Stomach (tissue), 9 donors: Measurements from ENCODE around the gene ANKFY1. TPM values are rescaled to one million over a fixed set of nuclear protein-coding genes. Genes with fewer than 3 reads are reported as not detected.

ENCODE experiments used
- DNase-seq, 2 donors: peaks; one replicate each; pipeline versions ENCODE4 v3.0.0 to v3.0.0-alpha.2; 2013 to 2019
- H3K27ac ChIP-seq, 5 donors: fragments of 200-600 bp in 4 of 5; sonication (generic) in 4 of 5; one replicate each; pipeline ENCODE4 v1.5.1; 2013 to 2019; ENCODE audit warnings: mild to moderate bottlenecking in 1 of 5, moderate library complexity in 1 of 5
- H3K27me3 ChIP-seq, 3 donors: fragments of 200-600 bp; sonication (generic); one replicate each; pipeline ENCODE4 v1.5.1; 2017 to 2019; ENCODE audit warnings: mixed run types in 1 of 3
- H3K36me3 ChIP-seq, 4 donors: fragments of 200-600 bp; sonication (generic); 1 replicate in 3 of 4; 2 replicates in 1 of 4; pipeline ENCODE4 v1.5.1; 2016 to 2019
- H3K4me1 ChIP-seq, 4 donors: fragments of 200-600 bp; sonication (generic); one replicate each; pipeline ENCODE4 v1.5.1; 2016 to 2019
- H3K4me3 ChIP-seq, 4 donors: fragments of 200-600 bp; sonication (generic) in 3 of 4; one replicate each; pipeline ENCODE4 v1.5.1; 2016 to 2019; ENCODE audit warnings: mild to moderate bottlenecking in 1 of 4
- H3K9me3 ChIP-seq, 4 donors: fragments of 200-600 bp; sonication (generic); one replicate each; pipeline ENCODE4 v1.5.1; 2016 to 2019
- EP300 ChIP-seq: sonication (generic); formaldehyde crosslinking; IDR thresholded peaks from one replicate; pipeline ENCODE4 v1.6.1; 2017; ENCODE audit warnings: antibody characterized with exemption
- POLR2A ChIP-seq, 4 donors: fragments of 450-650 bp; IDR thresholded peaks; one replicate each; pipeline ENCODE4 v1.6.1; 2016; ENCODE audit warnings: antibody characterized with exemption in 4 of 4, control low read depth in 2 of 4, mild to moderate bottlenecking in 1 of 4, moderate library complexity in 1 of 4
- POLR2AphosphoS5 ChIP-seq, 3 donors: sonication (generic); formaldehyde crosslinking; IDR thresholded peaks; one replicate each; pipeline ENCODE4 v1.6.1; 2016; ENCODE audit warnings: antibody characterized with exemption in 3 of 3
- WGBS, 5 donors: extraction: QIAGEN DNeasy Blood & Tissue Kit in 3 of 5; methylation state at CpG; one replicate each; pipeline versions ENCODE4 v1.1.5 to v1.1.7; 2013 to 2018; 5-methylcytosine and 5-hydroxymethylcytosine counted together
- intact Hi-C: fragments of 100-400 bp; cut with DNase I; formaldehyde crosslinking; loops from one replicate; pipeline ENCODE4 v1.15.1; 2023; ENCODE audit warnings: low total_unique reads
- polyA plus RNA-seq, 3 donors: library from polyadenylated mRNA; stranded (reverse); fragments of 200-250 nt; gene quantifications; one replicate each; pipeline ENCODE4 v1.2.3, GENCODE V29; 2013
- total RNA-seq, 5 donors: library from RNA; depleted of rRNA; stranded (reverse); fragments of >200 nt; gene quantifications; one replicate each; pipeline versions ENCODE4 v1.1.0 to v1.2.3, GENCODE V29; 2014 to 2016
- TF ChIP-seq, protein P1 (sequence below), 7 experiments: fragments of 450-650 bp in 4 of 7; fragments of 200-600 bp in 3 of 7; sonication (generic) in 3 of 7; IDR thresholded peaks; one replicate each; pipeline ENCODE4 v1.5.1; 2016 to 2019; ENCODE audit warnings: antibody characterized with exemption in 7 of 7, control low read depth in 2 of 7, mild to moderate bottlenecking in 1 of 7
- donor health status: healthy with polysubstance abuse.
- donor health status: Bipolar disorder and iron deficiency.
- donor health status: healthy.

ANKFY1 gene
- total and polyA plus RNA-seq, 8 donors: 6.4 to 61.0 (median 39.2) TPM

DNA sequence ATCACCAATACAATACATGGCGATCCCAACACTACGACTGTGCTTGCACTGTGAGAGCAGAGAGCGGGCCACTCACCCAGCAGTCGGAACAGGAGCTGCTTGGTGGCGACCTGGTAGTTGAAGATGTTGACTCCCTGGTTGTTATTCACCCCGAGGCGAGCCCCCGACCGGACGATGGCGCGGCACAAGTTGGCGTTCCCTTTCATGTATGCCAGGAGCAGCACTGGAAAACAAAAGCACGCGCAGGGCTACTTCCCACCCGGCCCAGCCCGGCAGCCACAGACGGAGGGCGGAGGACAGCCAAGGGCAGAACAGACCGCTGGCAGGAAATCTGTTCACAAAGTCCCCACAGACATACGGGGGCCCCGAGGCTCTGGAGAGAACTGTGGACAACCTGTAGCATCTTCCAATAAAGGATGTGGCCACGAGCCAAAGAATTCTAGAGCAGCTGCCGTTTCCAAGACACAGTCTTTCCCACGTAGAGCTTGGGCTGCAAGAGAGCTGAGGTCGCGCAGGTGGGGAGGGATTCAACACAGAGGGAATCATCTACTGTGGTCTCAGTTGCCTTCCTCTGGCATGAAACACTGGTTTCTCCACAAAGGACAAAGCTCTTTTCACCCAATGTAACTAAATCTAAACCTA is 93.0 kb downstream of the ANKFY1 start:
- 91 to 93% (median 92%) methylated on average over 26 to 27 of the region's 27 CpGs for WGBS, 5 donors
- Histone ChIP-seq H3K27me3 (no peaks in the 10 kb centered on the region), H3K36me3 (peaks cover 97 to 100% (median 100%) of the 10 kb centered on the region in 4 donors), H3K4me3 (no peak overlapping the region), H3K9me3 (no peaks in the 10 kb centered on the region), H3K4me1 (no peaks in the 10 kb centered on the region), H3K27ac (no peak overlapping the region)
- DNase-seq: no peak
- TF ChIP-seq EP300 (no peak), POLR2A (IDR thresholded peaks at IDR 0.05) (no peak), POLR2AphosphoS5 (IDR thresholded peaks at IDR 0.05) (no peak)
- TF ChIP-seq, protein P1, sequence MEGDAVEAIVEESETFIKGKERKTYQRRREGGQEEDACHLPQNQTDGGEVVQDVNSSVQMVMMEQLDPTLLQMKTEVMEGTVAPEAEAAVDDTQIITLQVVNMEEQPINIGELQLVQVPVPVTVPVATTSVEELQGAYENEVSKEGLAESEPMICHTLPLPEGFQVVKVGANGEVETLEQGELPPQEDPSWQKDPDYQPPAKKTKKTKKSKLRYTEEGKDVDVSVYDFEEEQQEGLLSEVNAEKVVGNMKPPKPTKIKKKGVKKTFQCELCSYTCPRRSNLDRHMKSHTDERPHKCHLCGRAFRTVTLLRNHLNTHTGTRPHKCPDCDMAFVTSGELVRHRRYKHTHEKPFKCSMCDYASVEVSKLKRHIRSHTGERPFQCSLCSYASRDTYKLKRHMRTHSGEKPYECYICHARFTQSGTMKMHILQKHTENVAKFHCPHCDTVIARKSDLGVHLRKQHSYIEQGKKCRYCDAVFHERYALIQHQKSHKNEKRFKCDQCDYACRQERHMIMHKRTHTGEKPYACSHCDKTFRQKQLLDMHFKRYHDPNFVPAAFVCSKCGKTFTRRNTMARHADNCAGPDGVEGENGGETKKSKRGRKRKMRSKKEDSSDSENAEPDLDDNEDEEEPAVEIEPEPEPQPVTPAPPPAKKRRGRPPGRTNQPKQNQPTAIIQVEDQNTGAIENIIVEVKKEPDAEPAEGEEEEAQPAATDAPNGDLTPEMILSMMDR (IDR thresholded peaks at IDR 0.05): no peak
- intact Hi-C loops: no loop called here

DNA sequence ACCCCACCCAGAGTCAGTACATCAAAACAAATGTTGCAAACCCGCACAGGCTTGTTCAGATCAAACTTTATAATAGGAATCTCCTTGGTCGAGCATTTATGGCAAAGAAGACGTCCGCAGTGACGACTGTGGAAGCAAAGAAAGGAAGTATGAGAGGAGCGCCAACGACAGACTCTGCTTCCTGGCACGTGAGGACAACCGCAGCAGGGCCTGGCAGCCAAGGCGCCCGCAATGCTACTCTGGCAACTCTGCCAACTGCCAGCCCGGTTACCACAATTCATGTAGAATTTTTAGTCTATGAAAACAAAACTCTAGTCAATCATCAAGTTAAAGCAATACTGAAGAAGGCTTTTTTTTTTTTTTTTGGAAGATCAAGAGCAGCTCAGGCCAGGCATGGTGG is 96.0 kb downstream of the ANKFY1 start:
- WGBS, 5 donors: 82 to 91% (median 88%) methylated on average over 12 of the region's 12 CpGs
- Histone ChIP-seq H3K4me1 (peaks cover 0 to 10% (median 4%) of the 10 kb centered on the region in 4 donors), H3K9me3 (no peaks in the 10 kb centered on the region), H3K27me3 (no peaks in the 10 kb centered on the region), H3K36me3 (peaks cover 78 to 98% (median 94%) of the 10 kb centered on the region in 4 donors), H3K27ac (no peak overlapping the region), H3K4me3 (no peak overlapping the region)
- TF ChIP-seq POLR2AphosphoS5 (IDR thresholded peaks at IDR 0.05) (no peak), POLR2A (IDR thresholded peaks at IDR 0.05) (no peak), EP300 (no peak)
- TF ChIP-seq, protein P1 (IDR thresholded peaks at IDR 0.05): no peak
- intact Hi-C loops: no loop called here
- DNase-seq: no peak

DNA sequence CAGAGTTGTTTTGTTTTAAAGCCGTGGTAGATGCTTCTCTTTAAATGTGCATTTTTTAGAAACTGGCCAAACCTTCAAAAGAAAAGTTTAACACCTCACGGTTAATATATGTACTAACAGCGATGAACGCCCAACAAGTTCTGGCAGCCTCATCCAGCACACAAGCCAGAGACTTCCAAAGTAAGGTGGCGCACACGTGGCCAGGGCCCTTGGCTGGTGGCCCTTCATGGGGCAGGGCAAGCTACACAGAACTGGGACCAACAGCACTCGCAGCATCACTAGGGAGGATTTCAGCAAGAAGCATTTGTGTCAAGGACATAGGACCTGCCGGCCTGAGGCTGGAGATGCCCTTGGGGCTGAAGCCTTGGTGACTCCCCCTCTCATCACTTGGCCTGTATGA is 97.4 kb downstream of the ANKFY1 start:
- Histone ChIP-seq H3K27me3 (no peaks in the 10 kb centered on the region), H3K9me3 (no peaks in the 10 kb centered on the region), H3K36me3 (peaks cover 64 to 97% (median 80%) of the 10 kb centered on the region in 4 donors), H3K27ac (no peak overlapping the region), H3K4me3 (no peak overlapping the region), H3K4me1 (peaks cover 5 to 23% (median 14%) of the 10 kb centered on the region in 4 donors)
- WGBS, 5 donors: 84 to 93% (median 92%) methylated on average over 8 of the region's 8 CpGs
- TF ChIP-seq, protein P1 (IDR thresholded peaks at IDR 0.05): no peak
- no peak for TF ChIP-seq POLR2A (IDR thresholded peaks at IDR 0.05)
- no peak for TF ChIP-seq EP300
- no peak for TF ChIP-seq POLR2AphosphoS5 (IDR thresholded peaks at IDR 0.05)
- intact Hi-C loops: no loop called here
- DNase-seq: no peak

DNA sequence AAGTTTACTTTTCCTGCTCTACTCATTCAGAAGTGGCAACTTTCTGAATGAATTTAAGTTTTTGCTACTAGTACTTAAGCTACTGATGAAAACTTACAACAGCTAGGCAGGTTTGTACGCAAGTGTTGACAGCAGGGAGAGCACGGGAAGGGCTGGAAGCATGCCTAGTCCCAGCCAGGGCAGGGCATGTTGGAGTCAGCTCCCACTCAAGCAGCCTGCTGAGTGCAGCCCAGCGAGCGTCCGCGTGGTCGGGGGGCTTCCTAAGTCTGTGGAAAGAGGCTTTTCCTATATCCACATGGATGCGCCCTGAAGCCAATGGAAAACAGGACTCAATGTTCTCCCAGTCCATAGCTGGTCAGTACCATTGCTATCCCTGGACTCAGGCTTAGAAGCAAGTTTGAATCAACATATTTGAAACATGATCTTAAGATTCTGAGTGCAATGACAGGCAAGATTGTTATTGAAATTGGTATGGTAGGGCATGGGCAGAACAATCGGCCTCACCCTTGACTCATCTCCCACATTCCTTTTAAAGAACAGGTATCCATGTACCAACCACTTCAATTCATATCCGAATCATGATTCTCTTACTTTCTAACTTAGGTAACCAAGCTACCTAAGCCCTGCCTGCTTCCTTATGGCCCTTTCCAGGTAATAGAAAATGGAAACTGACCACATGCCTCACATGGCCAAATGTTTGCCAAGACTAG is 98.3 kb downstream of the ANKFY1 start:
- TF ChIP-seq, protein P1 (IDR thresholded peaks at IDR 0.05): no peak
- TF ChIP-seq POLR2A (IDR thresholded peaks at IDR 0.05) (no peak), EP300 (no peak), POLR2AphosphoS5 (IDR thresholded peaks at IDR 0.05) (no peak)
- Histone ChIP-seq H3K36me3 (peaks cover 54 to 93% (median 71%) of the 10 kb centered on the region in 4 donors), H3K9me3 (no peaks in the 10 kb centered on the region), H3K27me3 (no peaks in the 10 kb centered on the region), H3K4me1 (peaks cover 6 to 30% (median 18%) of the 10 kb centered on the region in 4 donors), H3K4me3 (no peak overlapping the region), H3K27ac (no peak overlapping the region)
- no peak for DNase-seq
- WGBS, 5 donors: 80 to 94% (median 92%) methylated on average over 10 of the region's 10 CpGs
- intact Hi-C loops: no loop called here
